Measurements from ENCODE around the gene IFT80. TPM values are rescaled to one million over a fixed set of nuclear protein-coding genes. Genes with fewer than 3 reads are reported as not detected.

Gene IFT80
- total RNA-seq, 1 experiment from 2014 or later: 59.4 TPM

GRCh38 chr3:160319322-160319721 is 79.7 kb downstream of the IFT80 start:
- Histone ChIP-seq H3K36me3 (ENCODE audit: low read depth) (no peaks in the 10 kb centered on the region), H2AFZ (no peak overlapping the region), H4K20me1 (ENCODE audit: insufficient read depth) (no peaks in the 10 kb centered on the region), H3K27me3 (ENCODE audit: insufficient read depth, low read depth) (no peaks in the 10 kb centered on the region), H3K79me2 (ENCODE audit: low read depth) (no peaks in the 10 kb centered on the region), H3K9me2 (ENCODE audit: insufficient read depth) (no peaks in the 10 kb centered on the region), H3F3A (ENCODE audit: insufficient read depth, low read depth) (0 out of 2 replicates have a peak, but pooled peaks cover 7% of the 10 kb centered on the region), H3K4me1 (replicated peaks; ENCODE audit: insufficient read depth) (no peaks in the 10 kb centered on the region), H3K27ac (no peak overlapping the region), H3K9me3 (ENCODE audit: insufficient read depth, low read depth) (no peaks in the 10 kb centered on the region), H3K4me3 (no peak overlapping the region), H3K4me2 (no peak overlapping the region)
- no peak for TF ChIP-seq CTCF (conservative IDR thresholded peaks at IDR 0.05)
- no peak for TF ChIP-seq EZH2 (IDR thresholded peaks at IDR 0.05; ENCODE audit: low read depth)
- no peak for DNase-seq
- CTCF ChIA-PET: no interaction called here
- no TSS peak for BruUV-seq (replicated peaks)
- POLR2A ChIA-PET (ENCODE audit: unreplicated experiment): no interaction called here
- intact Hi-C loops (cut with micrococcal nuclease; ENCODE audit: unreplicated experiment): no loop called here

GRCh38 chr3:160314995-160315394 is 84.0 kb downstream of the IFT80 start:
- H3K4me2 ChIP-seq: no peak overlapping the region
- no peak for DNase-seq
- BruUV-seq (replicated peaks): no TSS peak
- ChIA-PET POLR2A (ENCODE audit: unreplicated experiment) (no interaction called here), CTCF (no interaction called here)
- no peak overlapping the region for H2AFZ ChIP-seq
- no peaks in the 10 kb centered on the region for H4K20me1 ChIP-seq (ENCODE audit: insufficient read depth)
- no peak overlapping the region for H3K4me3 ChIP-seq
- H3K27ac ChIP-seq: no peak overlapping the region
- intact Hi-C loops (cut with micrococcal nuclease; ENCODE audit: unreplicated experiment): no loop called here
- H3K9me2 ChIP-seq (ENCODE audit: insufficient read depth): no peaks in the 10 kb centered on the region
- no peaks in the 10 kb centered on the region for H3K4me1 ChIP-seq (replicated peaks; ENCODE audit: insufficient read depth)
- H3K36me3 ChIP-seq (ENCODE audit: low read depth): no peaks in the 10 kb centered on the region
- 0 out of 2 replicates have a peak, but pooled peaks cover 7% of the 10 kb centered on the region for H3F3A ChIP-seq (ENCODE audit: insufficient read depth, low read depth)
- no peak for TF ChIP-seq EZH2 (IDR thresholded peaks at IDR 0.05; ENCODE audit: low read depth)
- no peak for TF ChIP-seq CTCF (conservative IDR thresholded peaks at IDR 0.05)
- no peaks in the 10 kb centered on the region for H3K9me3 ChIP-seq (ENCODE audit: insufficient read depth, low read depth)
- no peaks in the 10 kb centered on the region for H3K27me3 ChIP-seq (ENCODE audit: insufficient read depth, low read depth)
- no peaks in the 10 kb centered on the region for H3K79me2 ChIP-seq (ENCODE audit: low read depth)

GRCh38 chr3:160312014-160312624 is 86.9 kb downstream of the IFT80 start:
- H3K27ac ChIP-seq: no peak overlapping the region
- 0 out of 2 replicates have a peak, but pooled peaks cover 7% of the 10 kb centered on the region for H3F3A ChIP-seq (ENCODE audit: insufficient read depth, low read depth)
- H3K4me1 ChIP-seq (replicated peaks; ENCODE audit: insufficient read depth): no peaks in the 10 kb centered on the region
- H3K27me3 ChIP-seq (ENCODE audit: insufficient read depth, low read depth): no peaks in the 10 kb centered on the region
- no peak for DNase-seq
- H2AFZ ChIP-seq: no peak overlapping the region
- ChIA-PET POLR2A (ENCODE audit: unreplicated experiment) (no interaction called here), CTCF (no interaction called here)
- H4K20me1 ChIP-seq (ENCODE audit: insufficient read depth): no peaks in the 10 kb centered on the region
- H3K9me3 ChIP-seq (ENCODE audit: insufficient read depth, low read depth): no peaks in the 10 kb centered on the region
- no TSS peak for BruUV-seq (replicated peaks)
- no peak overlapping the region for H3K4me3 ChIP-seq
- H3K36me3 ChIP-seq (ENCODE audit: low read depth): no peaks in the 10 kb centered on the region
- H3K9me2 ChIP-seq (ENCODE audit: insufficient read depth): no peaks in the 10 kb centered on the region
- intact Hi-C loops (cut with micrococcal nuclease; ENCODE audit: unreplicated experiment): no loop called here
- TF ChIP-seq CTCF (conservative IDR thresholded peaks at IDR 0.05): no peak
- TF ChIP-seq EZH2 (IDR thresholded peaks at IDR 0.05; ENCODE audit: low read depth): no peak
- H3K4me2 ChIP-seq: no peak overlapping the region
- no peaks in the 10 kb centered on the region for H3K79me2 ChIP-seq (ENCODE audit: low read depth)

Data from PC-9 (cell line).